VCaP (cell line): Measurements from ENCODE around the gene KAZN.

Experiments used
- H3K27ac ChIP-seq: fragments of 450-650 bp; 2 replicates; pipeline ENCODE4 v1.5.1; 2017
- TF ChIP-seq, protein P1 (sequence below): fragments of 450-650 bp; conservative IDR thresholded peaks from 2 replicates; pipeline ENCODE4 v1.5.1; 2017; ENCODE audit warnings: mild to moderate bottlenecking, moderate library complexity

Gene KAZN

DNA sequence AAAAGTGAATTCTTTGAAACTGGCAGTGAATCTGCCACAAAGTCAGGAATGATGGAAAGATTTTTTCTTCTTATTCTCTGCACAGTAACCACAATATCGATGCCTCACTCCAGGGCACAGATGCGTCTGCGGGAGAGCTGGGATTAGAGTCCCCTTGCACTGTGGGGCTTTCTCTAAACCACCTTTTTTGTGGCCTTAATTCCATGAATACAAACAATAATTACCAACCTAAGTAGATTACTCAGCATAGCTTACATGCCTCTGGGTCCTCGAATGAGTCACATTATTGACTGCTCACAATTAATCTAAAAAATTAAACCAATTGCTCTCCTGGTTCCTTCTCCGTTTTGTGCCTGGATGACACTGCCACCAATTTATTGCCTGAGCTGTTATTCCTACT is 125.8 kb downstream of the KAZN start:
- no peak overlapping the region for H3K27ac ChIP-seq
- TF ChIP-seq, protein P1, sequence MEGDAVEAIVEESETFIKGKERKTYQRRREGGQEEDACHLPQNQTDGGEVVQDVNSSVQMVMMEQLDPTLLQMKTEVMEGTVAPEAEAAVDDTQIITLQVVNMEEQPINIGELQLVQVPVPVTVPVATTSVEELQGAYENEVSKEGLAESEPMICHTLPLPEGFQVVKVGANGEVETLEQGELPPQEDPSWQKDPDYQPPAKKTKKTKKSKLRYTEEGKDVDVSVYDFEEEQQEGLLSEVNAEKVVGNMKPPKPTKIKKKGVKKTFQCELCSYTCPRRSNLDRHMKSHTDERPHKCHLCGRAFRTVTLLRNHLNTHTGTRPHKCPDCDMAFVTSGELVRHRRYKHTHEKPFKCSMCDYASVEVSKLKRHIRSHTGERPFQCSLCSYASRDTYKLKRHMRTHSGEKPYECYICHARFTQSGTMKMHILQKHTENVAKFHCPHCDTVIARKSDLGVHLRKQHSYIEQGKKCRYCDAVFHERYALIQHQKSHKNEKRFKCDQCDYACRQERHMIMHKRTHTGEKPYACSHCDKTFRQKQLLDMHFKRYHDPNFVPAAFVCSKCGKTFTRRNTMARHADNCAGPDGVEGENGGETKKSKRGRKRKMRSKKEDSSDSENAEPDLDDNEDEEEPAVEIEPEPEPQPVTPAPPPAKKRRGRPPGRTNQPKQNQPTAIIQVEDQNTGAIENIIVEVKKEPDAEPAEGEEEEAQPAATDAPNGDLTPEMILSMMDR, result no peak

DNA sequence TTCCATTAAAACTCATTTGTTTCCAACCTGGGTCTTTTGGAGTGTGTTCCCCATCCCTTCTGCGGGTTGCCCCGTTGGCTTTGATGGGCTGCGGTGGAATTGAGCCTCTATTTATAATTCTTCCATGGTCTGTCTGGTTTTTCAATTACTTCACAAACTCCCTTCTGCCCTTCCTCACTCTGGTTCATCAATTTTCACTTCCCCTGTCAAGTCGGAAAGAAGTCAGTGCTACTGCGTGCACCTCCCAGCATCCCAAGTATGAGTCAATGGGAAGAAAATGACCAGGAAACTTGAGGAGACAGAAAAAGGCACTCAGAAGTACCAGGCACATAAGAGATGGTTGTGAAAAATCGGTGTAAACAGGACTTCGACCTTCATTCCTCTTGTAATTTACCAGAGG is 126.2 kb downstream of the KAZN start:
- TF ChIP-seq, protein P1, result no peak
- H3K27ac ChIP-seq, result no peak overlapping the region

DNA sequence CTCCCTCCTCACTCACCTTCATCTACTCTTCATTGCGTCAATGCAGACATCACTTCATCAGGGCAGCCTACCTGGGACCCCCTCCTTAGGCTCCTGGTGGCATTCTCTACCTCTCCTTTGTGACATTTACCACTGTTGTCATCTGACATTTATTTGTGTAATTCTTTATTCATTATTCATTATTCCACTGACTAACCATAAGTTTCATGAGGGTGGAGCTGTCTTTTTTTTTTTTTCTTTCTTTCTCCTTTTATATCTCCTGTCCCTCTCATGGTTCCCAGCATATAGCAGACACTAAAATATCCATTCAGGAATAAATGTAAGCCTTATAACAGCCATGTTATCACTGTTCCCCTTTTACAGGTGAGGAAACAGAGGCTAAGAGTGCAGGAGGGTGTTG is 126.8 kb downstream of the KAZN start:
- TF ChIP-seq, protein P1, result no peak

DNA sequence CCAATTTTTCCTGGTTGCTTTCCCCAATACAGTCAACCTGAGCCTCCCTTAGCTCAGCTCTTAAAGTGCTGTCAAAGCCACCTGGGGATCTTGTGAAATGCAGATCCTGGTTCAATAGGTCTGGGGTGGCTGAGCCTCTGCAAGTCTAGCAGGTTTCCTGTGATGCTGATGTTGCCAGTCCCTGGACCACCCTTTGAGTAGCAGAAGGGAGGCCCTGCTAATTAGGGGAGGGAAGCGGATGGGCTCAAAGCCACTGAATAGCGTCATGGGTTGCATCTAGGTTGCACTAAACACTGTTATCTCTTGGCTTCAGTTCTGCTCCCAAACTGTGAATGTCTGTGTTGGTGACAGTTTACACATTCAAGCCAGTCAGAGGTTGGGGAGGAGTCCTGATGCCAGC is 127.2 kb downstream of the KAZN start:
- no peak overlapping the region for H3K27ac ChIP-seq
- TF ChIP-seq, protein P1, result no peak

More for the DNA sequence above, 126.8 kb downstream of the KAZN start:
- H3K27ac ChIP-seq, result no peak overlapping the region

DNA sequence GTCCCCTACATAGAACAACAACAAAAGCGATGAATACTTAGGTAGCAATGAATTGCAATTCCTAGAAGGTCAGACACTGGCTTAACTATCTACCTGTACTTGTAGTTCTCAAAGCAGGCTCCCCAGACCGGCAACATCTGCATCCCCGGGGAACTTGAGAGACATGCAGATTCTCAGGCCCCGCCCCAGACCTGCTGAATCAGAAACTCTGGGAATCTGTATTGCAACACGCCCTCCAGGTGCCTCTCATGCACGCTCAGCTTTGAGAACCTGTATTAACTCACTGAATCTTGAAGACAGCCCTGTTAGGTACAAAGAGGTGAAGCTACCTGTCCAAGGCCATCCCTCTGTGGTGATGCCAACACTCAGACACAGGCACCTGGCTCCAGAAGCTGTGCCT is 128.1 kb downstream of the KAZN start:
- no peak overlapping the region for H3K27ac ChIP-seq
- TF ChIP-seq, protein P1, result no peak

DNA sequence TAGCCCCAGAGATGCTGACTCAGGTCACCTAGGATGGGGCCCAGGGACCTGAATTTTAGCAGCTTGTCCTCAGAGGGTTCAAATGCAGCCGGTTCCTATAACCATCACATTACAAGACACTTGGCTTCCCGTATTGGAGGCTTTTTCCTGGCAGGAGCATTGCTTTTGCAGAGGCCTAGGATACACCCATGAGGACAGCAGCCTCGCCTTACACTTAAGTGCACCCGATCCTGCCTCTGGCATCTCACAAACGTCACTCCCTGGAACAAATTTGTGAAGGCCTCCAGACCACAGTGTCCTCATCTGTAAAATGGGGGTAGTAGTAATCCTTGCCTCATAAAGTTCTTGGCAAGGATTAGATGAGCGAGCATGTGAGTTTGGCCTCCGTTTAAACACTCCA is 130.0 kb downstream of the KAZN start:
- no peak overlapping the region for H3K27ac ChIP-seq
- TF ChIP-seq, protein P1, result no peak

DNA sequence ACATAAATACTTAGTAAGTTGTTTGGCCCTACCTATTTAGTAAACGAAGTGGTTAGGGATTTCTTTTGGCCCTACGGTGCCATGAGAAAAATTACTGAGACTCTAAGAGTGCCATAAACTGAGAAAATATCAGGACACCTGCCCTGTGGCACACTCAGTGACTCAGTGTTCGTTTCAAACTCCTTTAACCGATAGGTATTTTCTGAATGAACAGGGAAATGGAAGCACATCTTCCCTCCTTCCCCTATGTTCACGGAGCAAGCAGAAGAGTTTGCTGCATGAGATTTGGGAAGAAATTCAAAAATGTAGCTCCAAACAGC is 134.2 kb downstream of the KAZN start:
- TF ChIP-seq, protein P1, result no peak
- no peak overlapping the region for H3K27ac ChIP-seq
